Smooth muscle cell (in vitro differentiated cells): ENCODE data around the gene MACROD2. TPM values are rescaled to one million over a fixed set of nuclear protein-coding genes. Genes with fewer than 3 reads are reported as not detected.

ENCODE experiments used
- DNase-seq: peaks from one replicate; lab custom pipeline; 2025; ENCODE audit not compliant: unreplicated experiment; lab: John Stamatoyannopoulos, UW
- H2AFZ ChIP-seq: fragments of 200-600 bp; sonication (generic); 2 replicates; pipeline ENCODE4 v1.6.0; 2016; ENCODE audit warnings: antibody characterized with exemption, low read depth, mild to moderate bottlenecking
- H3F3A ChIP-seq: fragments of 200-600 bp; sonication (generic); 2 replicates; pipeline ENCODE4 v1.6.0; 2017; ENCODE audit warnings: antibody characterized with exemption, low read depth
- H3K27ac ChIP-seq: fragments of 200-600 bp; sonication (generic); 2 replicates; pipeline ENCODE4 v1.5.1; 2016; ENCODE audit warnings: low read depth, mild to moderate bottlenecking
- H3K27me3 ChIP-seq: fragments of 200-600 bp; sonication (generic); 2 replicates; pipeline ENCODE4 v1.6.1; 2016; ENCODE audit warnings: low read depth, mild to moderate bottlenecking
- H3K36me3 ChIP-seq: fragments of 200-600 bp; sonication (generic); 2 replicates; pipeline ENCODE4 v1.5.1; 2016; ENCODE audit warnings: low read depth
- H3K4me1 ChIP-seq: fragments of 200-600 bp; sonication (generic); 2 replicates; pipeline ENCODE4 v1.5.1; 2016; ENCODE audit warnings: low read depth
- H3K4me2 ChIP-seq: fragments of 200-600 bp; sonication (generic); 2 replicates; pipeline ENCODE4 v1.6.0; 2016; ENCODE audit warnings: mild to moderate bottlenecking
- H3K4me3 ChIP-seq: fragments of 200-600 bp; sonication (generic); 2 replicates; pipeline ENCODE4 v1.5.1; 2016; ENCODE audit warnings: mild to moderate bottlenecking
- H3K79me2 ChIP-seq: fragments of 200-600 bp; sonication (generic); 2 replicates; pipeline ENCODE4 v1.6.0; 2016; ENCODE audit warnings: low read depth, mild to moderate bottlenecking
- H3K9ac ChIP-seq: fragments of 200-600 bp; sonication (generic); 2 replicates; pipeline ENCODE4 v1.6.0; 2016; ENCODE audit warnings: low read depth
- H3K9me3 ChIP-seq: fragments of 200-600 bp; sonication (generic); replicated peaks from 2 replicates; pipeline ENCODE4 v1.5.1; 2016; ENCODE audit warnings: low read depth
- H4K20me1 ChIP-seq: fragments of 200-600 bp; sonication (generic); 2 replicates; pipeline ENCODE4 v1.6.0; 2016; ENCODE audit warnings: low read depth
- CTCF ChIP-seq: fragments of 200-600 bp; sonication (generic); IDR thresholded peaks from 2 replicates; pipeline ENCODE4 v1.5.1; 2017; ENCODE audit warnings: borderline replicate concordance, mild to moderate bottlenecking, antibody characterized with exemption; ENCODE audit not compliant: insufficient read depth, poor library complexity, severe bottlenecking
- WGBS: methylation state at CpG from one replicate; pipeline ENCODE4 v1.1.7; 2016; ENCODE audit warnings: low lambda C conversion rate; 5-methylcytosine and 5-hydroxymethylcytosine counted together
- polyA plus RNA-seq: library from polyadenylated mRNA; unstranded; fragments of >200 nt; fragmentation: Nextera tagmentation; extraction: Ambion mirVana; gene quantifications from 2 replicates; pipeline ENCODE4 v1.2.1, GENCODE V29; 2016
- total RNA-seq: library from RNA; depleted of rRNA; stranded (reverse); fragments of >200 nt; gene quantifications from 2 replicates; pipeline ENCODE4 v1.2.3, GENCODE V29; 2014

MACROD2 gene
- total and polyA plus RNA-seq, 2 experiments from 2014 or later: 0.04 to 0.32 TPM

DNA sequence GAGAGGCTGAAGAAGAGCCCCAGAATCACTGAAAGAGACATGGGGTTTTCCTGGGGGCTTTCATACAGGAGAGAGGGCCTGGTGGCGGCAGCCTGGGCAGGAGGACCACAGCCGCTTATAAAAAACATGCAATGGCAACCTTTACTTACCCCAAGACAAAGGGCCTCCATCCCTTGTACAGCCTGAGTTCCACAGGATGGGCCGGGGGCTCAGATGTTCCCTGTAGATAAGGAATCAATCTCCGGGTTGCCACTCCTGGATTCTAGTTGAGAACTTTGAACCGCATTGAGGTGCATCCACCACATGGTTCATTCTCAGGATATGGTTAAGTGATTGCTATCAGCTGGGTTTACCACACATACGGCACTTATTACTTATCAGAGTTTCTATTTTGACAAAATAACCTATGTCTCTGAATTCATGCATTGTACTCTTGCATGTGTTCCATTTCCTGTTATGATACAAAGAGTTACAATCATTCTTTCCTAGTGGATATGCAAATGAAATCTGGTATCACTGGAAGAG, 1900.3 kb downstream of the MACROD2 start:
- H3F3A ChIP-seq: no peaks in the 10 kb centered on the region
- TF ChIP-seq CTCF: no peak
- WGBS: 84% methylated on average over 6 of the region's 6 CpGs

GRCh38 chr20:15899967-15900366, 1904.7 kb downstream of the MACROD2 start:
- Histone ChIP-seq H3K9ac (no peak overlapping the region), H4K20me1 (no peaks in the 10 kb centered on the region), H3F3A (no peaks in the 10 kb centered on the region), H3K4me1 (no peaks in the 10 kb centered on the region), H2AFZ (no peak overlapping the region), H3K4me3 (no peak overlapping the region), H3K9me3 (no peaks in the 10 kb centered on the region), H3K27ac (no peak overlapping the region), H3K36me3 (no peaks in the 10 kb centered on the region), H3K27me3 (no peaks in the 10 kb centered on the region), H3K79me2 (no peaks in the 10 kb centered on the region), H3K4me2 (no peak overlapping the region)
- no peak for DNase-seq
- TF ChIP-seq CTCF: no peak
- 89% methylated on average over 4 of the region's 4 CpGs for WGBS

More for the DNA sequence above, 1900.3 kb downstream of the MACROD2 start:
- no peak overlapping the region for H2AFZ ChIP-seq
- peak overlapping the region; percentile 14 for H3K4me2 ChIP-seq
- no peaks in the 10 kb centered on the region for H3K27me3 ChIP-seq
- H3K4me3 ChIP-seq: no peak overlapping the region
- H4K20me1 ChIP-seq: no peaks in the 10 kb centered on the region
- DNase-seq: no peak
- H3K27ac ChIP-seq: peak overlapping the region; percentile 65
- no peaks in the 10 kb centered on the region for H3K79me2 ChIP-seq
- H3K9me3 ChIP-seq: no peaks in the 10 kb centered on the region
- no peaks in the 10 kb centered on the region for H3K4me1 ChIP-seq
- H3K36me3 ChIP-seq: no peaks in the 10 kb centered on the region
- no peak overlapping the region for H3K9ac ChIP-seq

GRCh38 chr20:15900443-15900842, 1905.1 kb downstream of the MACROD2 start:
- Histone ChIP-seq H3F3A (no peaks in the 10 kb centered on the region), H3K36me3 (no peaks in the 10 kb centered on the region), H4K20me1 (no peaks in the 10 kb centered on the region), H3K27ac (no peak overlapping the region), H3K4me1 (no peaks in the 10 kb centered on the region), H2AFZ (no peak overlapping the region), H3K4me2 (no peak overlapping the region), H3K79me2 (no peaks in the 10 kb centered on the region), H3K9me3 (no peaks in the 10 kb centered on the region), H3K4me3 (no peak overlapping the region), H3K27me3 (no peaks in the 10 kb centered on the region), H3K9ac (no peak overlapping the region)
- 83% methylated on average over 1 of the region's 1 CpG for WGBS
- DNase-seq: no peak
- TF ChIP-seq CTCF: no peak

GRCh38 chr20:15902493-15902892, 1907.2 kb downstream of the MACROD2 start:
- no peak overlapping the region for H3K4me3 ChIP-seq
- H2AFZ ChIP-seq: no peak overlapping the region
- no peaks in the 10 kb centered on the region for H3K27me3 ChIP-seq
- H3F3A ChIP-seq: no peaks in the 10 kb centered on the region
- no peaks in the 10 kb centered on the region for H4K20me1 ChIP-seq
- no peaks in the 10 kb centered on the region for H3K9me3 ChIP-seq
- H3K9ac ChIP-seq: no peak overlapping the region
- no peaks in the 10 kb centered on the region for H3K36me3 ChIP-seq
- WGBS: 81% methylated on average over 9 of the region's 9 CpGs
- H3K79me2 ChIP-seq: no peaks in the 10 kb centered on the region
- no peak overlapping the region for H3K4me2 ChIP-seq
- H3K4me1 ChIP-seq: no peaks in the 10 kb centered on the region
- peak; percentile 29 for TF ChIP-seq CTCF
- no peak for DNase-seq
- no peak overlapping the region for H3K27ac ChIP-seq
